HG03066 (cell line): ENCODE data around the gene APOA4.

Source experiments
- ATAC-seq: cut with Tn5 transposase; IDR thresholded peaks from one replicate; pipeline ENCODE4 v1.9.1; 2021; ENCODE audit warnings: low read depth; ENCODE audit not compliant: unreplicated experiment

Gene APOA4

DNA sequence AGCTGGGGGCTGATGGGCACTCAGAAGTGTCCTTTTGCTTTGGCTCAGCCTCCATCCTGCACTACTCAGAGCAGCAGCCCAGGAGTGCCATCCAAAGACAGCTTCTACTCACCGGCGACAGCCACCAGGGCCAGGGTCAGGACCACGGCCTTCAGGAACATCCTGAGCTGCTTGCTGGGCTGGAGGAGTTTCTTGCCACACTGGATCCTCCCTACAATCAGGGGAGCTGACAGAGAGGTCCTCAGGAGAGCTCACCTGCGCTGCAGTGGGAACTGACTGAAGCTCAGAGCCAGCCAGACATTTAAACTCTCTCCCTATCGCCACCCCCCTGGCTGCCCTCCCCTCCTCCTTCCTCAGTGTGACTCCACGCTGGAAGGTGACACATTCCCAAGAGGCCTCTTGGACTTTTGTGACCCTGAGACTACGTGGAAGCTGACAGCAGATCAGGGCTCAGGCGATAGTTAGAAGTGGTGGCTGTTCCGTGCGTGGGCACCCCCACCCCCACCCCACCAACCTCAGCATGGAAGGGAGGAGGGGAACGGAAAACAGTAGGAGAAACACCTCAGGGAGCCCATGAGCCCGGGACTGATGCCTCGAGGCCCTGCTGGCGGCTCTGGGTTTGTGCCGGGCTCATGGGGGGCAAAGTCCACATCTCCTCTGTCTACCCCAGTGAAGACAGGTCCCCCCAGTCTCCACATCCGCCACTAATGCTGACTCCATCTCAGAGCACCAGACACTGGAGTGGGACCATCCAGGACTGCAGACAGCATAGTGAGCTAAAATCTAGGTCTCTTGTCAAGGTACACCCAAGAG lies at the start of gene APOA4:
Gene APOA4 (minus strand): TSS at position 274 of the 813 bp plus-strand sequence. CDS start 113 bp downstream, at position 161.
- no peak for ATAC-seq

- ATAC-seq = no peak
These were observed 48.1 kb upstream of the APOA4 start for GRCh38 chr11:116871248-116871647.

- ATAC-seq = no peak
These were observed 47.0 kb upstream of the APOA4 start for GRCh38 chr11:116870054-116870453.

GRCh38 chr11:116869610-116870009 lies 46.5 kb upstream of the APOA4 start:
- ATAC-seq = no peak

DNA sequence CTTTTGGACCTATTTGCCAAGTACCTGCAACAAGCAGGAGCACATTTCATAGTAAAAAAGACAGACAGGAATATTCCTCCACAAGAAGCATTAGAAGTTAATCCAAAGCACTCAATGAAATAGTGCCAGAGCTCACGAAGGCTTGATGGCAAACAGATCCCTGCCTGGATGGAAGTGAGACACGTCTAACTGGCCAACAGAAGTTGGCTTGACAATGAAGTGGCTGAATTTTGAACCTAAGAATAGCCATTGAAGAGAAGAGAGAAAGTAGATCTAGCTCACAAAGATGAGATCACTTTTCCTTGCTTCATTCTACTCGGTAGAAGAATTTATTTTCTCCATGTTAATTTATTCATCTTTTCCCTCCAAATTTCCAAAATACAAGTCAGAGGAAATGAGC lies 45.0 kb upstream of the APOA4 start:
- ATAC-seq = no peak

- no peak for ATAC-seq
These were observed 44.5 kb upstream of the APOA4 start for GRCh38 chr11:116867619-116868018.

DNA sequence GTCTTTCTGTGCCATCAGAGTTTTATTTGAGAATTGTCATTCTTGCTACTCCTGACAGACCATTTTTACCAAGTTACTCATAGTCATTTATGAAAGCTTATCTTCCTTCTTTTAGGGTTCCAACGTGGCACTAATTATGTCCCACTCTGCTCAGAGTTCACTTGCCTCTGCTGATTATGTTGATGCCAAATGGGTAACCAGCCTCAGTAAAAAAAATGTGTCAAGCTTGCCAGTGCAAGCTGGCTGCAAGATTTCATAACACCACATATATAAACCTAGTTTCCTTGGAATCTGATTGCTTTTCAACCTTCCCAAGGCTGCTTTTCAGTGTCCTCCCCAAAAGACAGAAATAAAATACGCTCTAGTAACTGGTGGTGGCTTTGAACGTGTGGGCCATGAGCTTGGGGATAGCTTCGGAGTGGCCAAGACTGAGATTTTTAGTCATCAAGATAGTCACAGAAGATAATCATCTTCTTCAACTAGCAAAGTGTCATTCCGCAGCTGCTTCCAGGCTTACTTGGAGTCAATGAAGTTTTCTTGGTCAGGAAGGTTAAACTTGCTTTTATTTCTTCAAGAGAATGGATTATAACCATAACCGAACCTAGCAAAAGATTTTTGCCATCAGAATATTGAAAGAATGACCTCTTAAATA lies 43.8 kb upstream of the APOA4 start:
- no peak for ATAC-seq

- ATAC-seq = no peak
These were observed 42.6 kb upstream of the APOA4 start for GRCh38 chr11:116865696-116866095.

GRCh38 chr11:116864531-116864930 lies 41.4 kb upstream of the APOA4 start:
- ATAC-seq = no peak

GRCh38 chr11:116862951-116863350 lies 39.8 kb upstream of the APOA4 start:
- no peak for ATAC-seq

GRCh38 chr11:116862185-116862584 lies 39.1 kb upstream of the APOA4 start:
- ATAC-seq = no peak

GRCh38 chr11:116861539-116861938 lies 38.4 kb upstream of the APOA4 start:
- no peak for ATAC-seq

DNA sequence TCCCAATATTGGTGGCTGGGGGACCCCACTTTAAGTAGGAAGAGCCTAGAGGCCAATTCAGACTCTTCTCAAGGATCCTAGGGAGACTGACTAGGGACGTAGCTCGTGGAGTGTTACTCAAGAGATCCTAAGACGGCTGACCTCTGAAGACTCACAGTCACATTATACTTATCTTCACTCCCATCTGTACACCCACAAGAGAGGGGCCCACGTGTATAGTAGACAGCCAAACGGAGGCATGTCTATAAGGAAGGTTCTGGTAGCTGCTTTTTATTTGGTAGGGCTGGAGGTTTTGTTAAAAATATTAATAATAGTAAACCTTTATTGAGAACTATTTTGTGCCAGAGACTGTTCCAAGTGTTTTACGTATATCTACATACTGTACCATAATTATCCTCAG lies 37.2 kb upstream of the APOA4 start:
- no peak for ATAC-seq

GRCh38 chr11:116859175-116859574 lies 36.1 kb upstream of the APOA4 start:
- ATAC-seq = no peak

DNA sequence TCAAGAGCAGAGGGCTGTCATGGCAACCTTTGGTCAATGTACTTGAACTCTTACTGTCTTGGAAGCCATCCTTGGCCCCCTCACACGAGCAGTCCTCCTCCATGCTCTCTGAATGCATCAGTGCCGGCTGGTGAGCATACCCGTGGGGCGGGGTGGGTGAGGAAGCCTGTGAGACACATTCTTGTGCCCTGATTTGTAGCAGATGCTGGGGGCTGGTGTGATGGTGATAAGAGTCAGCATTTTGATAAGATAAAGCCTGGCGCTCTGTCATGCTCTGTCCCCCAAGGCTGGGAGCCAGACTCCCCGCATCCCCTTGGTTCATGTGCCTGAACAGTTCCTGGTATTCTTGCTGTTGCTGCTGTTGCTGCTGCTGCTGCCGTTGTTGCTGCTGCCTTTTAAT lies 34.8 kb upstream of the APOA4 start:
- no peak for ATAC-seq

GRCh38 chr11:116857316-116857715 lies 34.2 kb upstream of the APOA4 start:
- ATAC-seq = no peak

DNA sequence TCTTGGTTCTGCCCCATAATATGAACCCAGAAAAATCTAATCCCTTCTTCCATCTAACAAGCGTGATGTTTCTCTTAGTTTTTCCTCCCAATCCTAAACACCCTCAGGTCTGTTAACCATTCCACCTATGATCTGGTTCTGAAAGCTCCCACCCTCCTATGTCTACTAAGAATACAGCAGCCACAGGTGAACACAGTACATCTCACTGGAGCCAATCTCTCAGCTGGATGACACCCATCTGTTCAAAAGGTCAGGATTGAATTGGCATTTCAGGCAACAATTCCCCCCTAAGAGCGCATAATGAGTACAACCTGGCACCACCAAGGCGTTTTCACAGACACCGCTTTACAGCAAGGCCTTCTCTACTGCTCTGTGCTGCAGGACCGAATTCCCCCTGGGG lies 33.3 kb upstream of the APOA4 start:
- no peak for ATAC-seq

DNA sequence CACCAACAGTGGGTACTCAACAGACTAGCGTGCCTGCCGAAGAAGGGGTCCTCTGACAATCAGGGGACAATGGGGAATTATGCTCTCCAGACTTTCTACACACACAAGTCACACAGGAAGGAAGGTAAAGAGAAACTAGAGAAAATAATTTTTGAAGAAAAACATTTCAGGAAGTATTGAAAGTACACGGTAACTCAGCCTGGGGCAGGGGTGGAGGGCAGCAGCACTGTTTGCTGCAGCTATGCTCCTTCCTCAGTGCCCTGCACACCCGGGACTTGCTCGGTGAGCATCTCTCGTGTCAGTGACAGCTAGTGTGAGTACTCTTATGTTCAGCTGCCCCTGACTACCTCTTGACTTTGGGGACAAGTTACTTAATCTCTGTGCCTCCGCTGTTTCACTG lies 32.3 kb upstream of the APOA4 start:
- ATAC-seq = no peak

GRCh38 chr11:116853461-116854073 lies 30.5 kb upstream of the APOA4 start:
- ATAC-seq = peak; percentile 96

DNA sequence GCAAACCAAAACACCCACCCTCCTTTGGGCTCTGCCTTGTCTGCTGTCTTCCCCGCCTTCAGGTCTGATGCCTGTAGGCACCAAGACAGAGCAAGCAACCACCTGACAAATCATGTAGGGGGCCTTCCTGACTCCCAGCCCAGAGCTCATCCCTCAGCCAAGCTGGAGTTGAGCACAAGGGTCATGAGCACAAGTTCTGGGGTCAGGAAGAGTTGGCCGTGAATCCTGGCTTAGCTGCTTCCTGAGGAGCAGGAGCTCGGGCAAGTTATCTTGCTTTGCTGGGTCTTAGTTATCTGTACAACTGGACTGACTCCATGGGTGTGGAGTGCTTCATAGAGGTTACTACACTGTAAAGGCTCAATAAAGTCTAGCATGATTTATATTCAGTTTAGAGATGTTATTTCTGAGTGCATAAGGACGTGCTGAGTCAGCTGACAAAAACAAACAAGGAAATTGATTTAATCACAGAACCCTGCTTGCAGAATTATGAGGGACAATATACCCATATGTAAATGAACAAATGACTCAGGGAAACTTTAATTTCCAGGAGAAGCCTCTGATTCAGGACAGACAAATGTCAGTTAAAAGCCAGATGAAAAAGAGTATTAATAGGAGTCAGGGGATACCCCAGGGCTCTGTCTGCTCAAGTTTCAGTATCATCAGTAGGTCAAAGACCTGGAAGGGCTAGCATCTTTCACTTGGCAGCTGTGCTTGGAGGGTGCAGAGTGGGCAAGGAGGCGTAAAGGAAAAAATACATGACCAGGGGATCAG lies 29.3 kb upstream of the APOA4 start:
- no peak for ATAC-seq

- no peak for ATAC-seq
These were observed 28.5 kb upstream of the APOA4 start for GRCh38 chr11:116851626-116852025.
